Inflammatory macrophage treated with lipopolysaccharide for 1 hour (primary cell): ENCODE measurements around the gene DNTT.

Experiments used
- DNase-seq, 2 donors: peaks; one replicate each; pipeline ENCODE4 v3.0.0-alpha.2; 2020 to 2022

Gene DNTT

DNA sequence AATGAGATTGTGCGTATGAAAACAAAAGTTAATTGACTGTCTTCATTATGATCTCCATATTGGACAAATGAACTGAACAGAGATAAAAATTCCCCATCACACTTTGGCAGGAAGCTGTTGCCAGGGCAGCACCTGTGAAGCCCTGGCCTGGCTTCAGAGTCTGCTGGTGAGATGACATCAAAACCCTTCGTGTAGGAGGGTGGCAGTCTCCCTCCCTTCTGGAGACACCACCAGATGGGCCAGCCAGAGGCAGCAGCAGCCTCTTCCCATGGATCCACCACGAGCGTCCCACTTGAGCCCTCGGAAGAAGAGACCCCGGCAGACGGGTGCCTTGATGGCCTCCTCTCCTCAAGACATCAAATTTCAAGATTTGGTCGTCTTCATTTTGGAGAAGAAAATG lies at the start of gene DNTT:
Gene DNTT, plus strand, starts transcription at position 205 of the 400 bp plus-strand sequence. Its CDS starts 64 bp downstream, at position 269.
- no peak for DNase-seq

- DNase-seq: no peak
Measured at GRCh38 chr10:96254976-96255375, 49.3 kb upstream of the DNTT start.

DNA sequence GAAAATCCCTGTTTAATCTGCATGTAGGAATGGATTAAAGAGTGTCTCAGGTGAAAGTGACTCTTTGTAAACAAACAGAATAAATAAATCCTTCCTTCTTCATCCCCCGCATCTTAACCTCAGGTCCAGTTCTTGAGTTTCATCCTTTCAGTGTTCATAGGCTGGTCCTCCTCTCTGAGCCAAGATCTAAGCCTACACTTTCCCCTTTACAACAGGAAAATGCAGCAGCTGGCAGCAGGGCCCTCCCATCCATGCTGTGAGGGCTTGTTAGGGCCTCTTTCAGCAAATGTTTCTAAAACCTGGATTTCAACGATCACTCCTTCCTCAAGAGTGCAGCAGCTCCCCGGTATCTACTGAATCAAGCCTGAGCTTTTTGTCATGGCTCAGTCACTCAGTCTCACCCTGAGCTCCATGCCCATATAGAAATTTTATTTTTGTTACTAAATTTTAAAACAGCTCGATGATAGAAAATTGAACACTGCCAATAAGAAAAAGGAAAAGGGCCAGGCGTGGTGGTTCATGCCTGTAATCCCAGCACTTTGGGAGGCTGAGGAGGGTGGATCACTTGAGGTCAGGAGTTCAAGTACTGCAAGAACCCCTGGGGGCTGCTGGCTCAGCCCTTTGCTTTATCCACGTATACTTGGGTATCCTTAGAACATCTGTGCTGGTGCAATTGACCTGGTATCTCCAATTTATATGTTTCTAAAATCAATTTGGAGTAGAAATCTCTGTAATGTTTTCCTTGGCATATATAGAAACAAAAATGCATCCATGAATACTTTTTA lies 48.5 kb upstream of the DNTT start:
- DNase-seq: no peak

DNA sequence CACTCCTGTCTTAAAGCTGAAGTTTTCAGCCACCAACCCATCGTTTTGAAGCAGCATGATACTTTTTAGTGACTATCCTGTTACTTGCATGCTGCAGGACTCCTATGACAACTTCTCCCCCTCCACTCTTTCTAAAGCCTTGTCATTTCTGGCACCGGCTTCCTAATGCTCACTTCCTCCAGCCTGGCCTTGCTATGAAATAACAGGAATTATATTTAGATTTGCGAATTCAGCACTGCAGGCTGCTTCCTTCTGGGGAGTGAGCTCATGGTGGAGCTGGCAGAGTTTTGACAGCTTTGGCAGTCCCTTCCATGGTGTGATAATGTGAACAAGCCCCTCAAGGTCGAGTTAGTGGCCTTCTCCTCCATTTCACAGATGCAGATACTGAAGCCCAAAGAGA lies 46.3 kb upstream of the DNTT start:
- peak; percentile 73 to 87 for DNase-seq

DNA sequence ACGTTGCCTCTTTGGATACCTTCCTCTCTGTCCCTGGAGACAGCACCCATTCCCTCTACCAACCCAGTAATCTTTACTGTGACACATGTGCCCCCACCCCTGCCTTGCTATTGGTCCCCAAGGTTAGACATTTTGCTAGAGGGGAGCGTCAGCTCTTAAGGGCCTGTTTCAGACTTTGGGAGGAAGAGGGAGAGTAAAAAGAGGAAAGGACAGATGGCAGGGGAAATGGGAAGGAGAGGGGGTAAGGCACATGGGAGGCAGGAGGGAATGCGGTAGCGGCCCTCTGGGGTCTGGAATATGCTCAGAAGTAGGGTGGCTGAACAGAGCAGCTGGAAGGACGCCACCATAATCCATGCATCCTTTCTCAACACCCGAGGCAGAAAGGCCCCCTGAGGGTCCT lies 45.1 kb upstream of the DNTT start:
- no peak for DNase-seq

DNA sequence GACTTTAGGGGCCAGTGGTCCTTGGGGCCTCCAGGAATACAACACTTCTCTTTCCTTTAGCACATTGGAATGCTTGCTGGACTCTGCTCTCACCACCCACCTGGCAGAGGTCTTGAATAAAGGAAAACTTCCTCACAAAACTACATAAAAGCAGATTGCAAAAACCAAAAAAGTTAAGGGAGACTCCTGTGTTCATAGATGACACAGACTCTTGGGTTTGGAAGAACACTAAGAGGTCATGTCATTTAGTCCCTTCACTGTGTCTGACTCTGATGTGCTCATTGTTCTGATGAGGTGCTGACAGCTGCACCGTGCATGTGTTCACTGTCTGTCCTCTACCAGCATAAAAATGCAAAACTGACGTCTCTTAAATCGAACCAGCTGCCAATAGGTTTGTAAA lies 44.2 kb upstream of the DNTT start:
- DNase-seq: peak in 1 of 2 donors; percentile 75

GRCh38 chr10:96261132-96261531 lies 43.1 kb upstream of the DNTT start:
- peak in 1 of 2 donors; percentile 37 for DNase-seq

- no peak for DNase-seq
Measured at GRCh38 chr10:96261930-96262329, 42.3 kb upstream of the DNTT start.

DNA sequence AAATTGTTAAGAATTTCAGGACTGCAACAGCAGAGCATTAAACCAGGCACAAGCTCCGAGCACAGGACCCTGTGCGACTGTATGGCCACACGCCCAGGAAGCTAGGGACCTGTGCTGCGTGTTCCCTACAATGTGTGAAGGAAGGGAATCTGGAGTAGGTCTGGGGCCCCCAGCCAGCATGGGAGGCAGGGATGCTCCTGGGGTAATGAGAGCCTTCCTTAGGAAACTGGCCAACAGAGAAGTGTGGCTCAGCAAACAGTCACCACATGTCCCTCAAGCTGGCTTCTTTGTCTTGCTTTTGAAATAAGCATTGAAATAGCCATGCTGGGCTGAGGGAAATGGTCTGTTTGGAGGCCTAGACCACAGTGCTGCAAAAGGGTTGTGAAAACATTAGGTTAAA lies 41.1 kb upstream of the DNTT start:
- no peak for DNase-seq

DNA sequence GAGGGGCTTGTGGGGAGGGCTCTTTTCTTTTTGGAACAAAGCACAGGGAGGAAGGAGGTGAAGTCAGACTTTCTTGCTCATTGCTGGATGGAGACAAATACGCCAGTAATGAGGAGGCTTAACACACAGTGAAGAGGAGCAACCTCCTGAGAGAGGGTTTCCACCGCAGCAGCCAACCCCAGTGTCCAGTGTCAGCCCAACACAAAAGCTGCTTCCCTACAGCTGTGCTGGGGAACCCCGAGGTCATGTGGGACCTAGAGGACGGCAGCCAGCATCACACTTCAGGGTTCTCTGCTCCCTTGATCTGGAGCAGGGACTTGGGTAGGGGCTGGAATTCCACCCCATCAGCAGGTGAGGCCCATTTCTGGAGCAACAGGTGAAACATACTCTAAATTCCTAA lies 40.6 kb upstream of the DNTT start:
- peak in 1 of 2 donors; percentile 35 for DNase-seq

DNA sequence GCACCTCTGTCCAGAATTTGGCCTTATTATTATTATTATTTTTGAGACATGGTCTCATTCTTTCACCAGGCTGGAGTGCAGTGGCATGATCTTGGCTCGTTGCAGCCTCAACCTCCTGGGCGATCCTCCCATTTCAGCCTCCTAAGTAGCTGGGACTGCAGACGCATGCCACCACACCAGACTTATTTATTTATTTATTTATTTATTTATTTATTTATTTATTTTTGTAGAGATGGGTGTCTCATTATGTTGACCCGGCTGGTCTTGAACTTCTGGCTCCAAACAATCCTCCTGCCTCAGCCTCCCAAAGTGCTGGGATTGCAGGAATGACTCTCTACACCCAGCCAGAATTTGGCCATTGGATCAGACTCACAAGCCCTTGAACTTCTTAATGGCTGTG lies 39.3 kb upstream of the DNTT start:
- no peak for DNase-seq

GRCh38 chr10:96266118-96266770 lies 38.0 kb upstream of the DNTT start:
- no peak for DNase-seq

- no peak for DNase-seq
Measured at GRCh38 chr10:96267234-96267705, 37.0 kb upstream of the DNTT start.

- no peak for DNase-seq
Measured at GRCh38 chr10:96268341-96268909, 35.8 kb upstream of the DNTT start.

DNA sequence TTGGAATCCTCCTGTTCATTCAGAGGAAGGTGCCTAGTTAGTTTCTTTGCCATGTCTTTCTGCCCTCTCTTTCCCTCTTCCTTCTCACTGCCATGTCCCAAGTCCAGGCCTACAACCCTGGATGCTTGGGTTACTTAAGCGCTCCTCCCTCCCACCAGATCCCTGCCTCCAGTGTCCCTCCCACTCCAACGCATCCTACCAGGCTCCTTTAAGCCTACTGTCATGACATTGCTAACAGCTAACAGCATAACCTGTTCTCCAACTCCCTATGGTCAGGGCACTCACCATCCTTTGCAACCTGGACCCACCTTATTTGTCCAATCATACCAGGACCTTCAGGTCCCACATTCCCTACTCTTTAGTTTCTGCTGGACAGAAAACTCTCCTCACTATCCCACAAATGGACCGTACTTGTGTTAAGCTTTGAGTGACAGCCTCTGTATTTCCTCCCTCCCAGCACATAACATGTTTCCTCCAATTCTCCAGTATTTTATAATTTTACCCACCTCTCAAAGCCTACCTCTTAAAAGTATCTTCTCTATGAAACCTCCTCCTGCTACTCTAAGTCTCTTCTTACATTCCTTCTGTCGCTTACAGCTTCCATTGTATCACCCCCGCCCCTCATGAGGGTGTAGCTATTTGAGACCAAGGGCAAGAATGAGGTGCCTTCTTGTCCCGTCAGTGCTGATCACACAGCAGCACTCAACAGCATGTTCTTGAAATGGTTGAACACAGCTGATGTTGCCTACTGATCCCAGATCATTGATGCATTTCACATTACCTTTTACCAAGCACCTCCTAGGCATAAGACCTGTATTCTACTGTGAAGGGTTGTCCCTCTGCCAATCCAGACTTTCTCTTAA lies 34.6 kb upstream of the DNTT start:
- DNase-seq: no peak

DNA sequence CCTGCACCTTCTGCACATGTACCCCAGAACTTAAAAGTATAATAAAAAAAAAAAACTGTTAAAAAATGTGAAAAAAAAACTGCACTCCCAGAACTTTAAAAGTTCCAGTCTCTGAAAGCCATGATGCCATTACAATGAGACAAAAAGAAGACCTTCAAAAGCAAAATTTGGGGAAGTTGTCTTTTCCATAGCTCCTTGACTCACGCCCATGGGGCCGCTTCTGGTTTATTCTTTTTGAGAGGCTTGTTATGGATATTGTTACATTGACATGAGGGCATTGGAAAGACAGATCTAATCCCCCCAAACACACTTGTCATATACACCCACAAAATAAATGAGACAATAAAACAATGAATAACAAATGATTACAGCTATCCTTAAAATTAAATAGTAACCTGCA lies 33.7 kb upstream of the DNTT start:
- peak; percentile 70 to 73 for DNase-seq

DNA sequence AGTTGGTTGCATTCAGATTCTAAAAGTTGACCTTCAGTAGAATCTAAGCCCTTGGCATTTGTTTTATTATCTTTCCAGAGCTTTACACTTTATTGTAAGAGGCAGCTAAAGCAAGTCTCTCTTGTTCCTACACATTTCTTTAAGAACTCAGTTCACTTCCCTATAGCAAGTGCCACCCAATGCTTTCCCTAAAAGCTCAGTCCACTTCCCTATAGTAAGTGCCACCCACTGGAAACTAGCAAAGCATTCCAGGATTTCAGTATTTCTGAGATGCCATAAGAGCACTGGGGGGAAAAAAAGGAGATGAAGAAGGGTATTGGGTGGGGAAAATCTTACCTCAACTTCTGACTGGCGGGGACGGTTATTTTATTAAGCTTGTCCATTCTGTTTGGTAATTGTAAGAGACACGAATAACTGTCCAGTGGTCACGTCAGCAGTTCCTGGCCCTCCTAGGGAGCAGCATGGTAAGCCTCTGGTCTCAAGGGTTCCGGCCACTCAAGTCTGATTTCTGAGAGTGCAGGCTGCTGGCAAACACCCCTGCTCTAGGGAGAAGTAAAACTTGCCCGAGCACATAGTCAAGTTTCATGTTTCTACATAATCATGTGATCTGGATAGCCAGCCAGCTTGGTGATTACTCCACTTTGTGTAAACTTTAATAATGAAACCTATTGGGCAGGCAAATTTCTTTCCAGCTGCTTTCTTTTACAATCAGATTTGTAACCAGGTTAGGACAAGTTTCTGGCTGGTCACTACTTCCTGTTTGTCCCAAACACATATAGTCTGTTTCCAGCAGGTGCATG lies 33.0 kb upstream of the DNTT start, which contains the start of gene BLNK:
Gene BLNK, minus strand, starts transcription at position 554 of the 800 bp plus-strand sequence. Its CDS starts 171 bp downstream, at position 383.
- peak; percentile 85 to 89 for DNase-seq

DNA sequence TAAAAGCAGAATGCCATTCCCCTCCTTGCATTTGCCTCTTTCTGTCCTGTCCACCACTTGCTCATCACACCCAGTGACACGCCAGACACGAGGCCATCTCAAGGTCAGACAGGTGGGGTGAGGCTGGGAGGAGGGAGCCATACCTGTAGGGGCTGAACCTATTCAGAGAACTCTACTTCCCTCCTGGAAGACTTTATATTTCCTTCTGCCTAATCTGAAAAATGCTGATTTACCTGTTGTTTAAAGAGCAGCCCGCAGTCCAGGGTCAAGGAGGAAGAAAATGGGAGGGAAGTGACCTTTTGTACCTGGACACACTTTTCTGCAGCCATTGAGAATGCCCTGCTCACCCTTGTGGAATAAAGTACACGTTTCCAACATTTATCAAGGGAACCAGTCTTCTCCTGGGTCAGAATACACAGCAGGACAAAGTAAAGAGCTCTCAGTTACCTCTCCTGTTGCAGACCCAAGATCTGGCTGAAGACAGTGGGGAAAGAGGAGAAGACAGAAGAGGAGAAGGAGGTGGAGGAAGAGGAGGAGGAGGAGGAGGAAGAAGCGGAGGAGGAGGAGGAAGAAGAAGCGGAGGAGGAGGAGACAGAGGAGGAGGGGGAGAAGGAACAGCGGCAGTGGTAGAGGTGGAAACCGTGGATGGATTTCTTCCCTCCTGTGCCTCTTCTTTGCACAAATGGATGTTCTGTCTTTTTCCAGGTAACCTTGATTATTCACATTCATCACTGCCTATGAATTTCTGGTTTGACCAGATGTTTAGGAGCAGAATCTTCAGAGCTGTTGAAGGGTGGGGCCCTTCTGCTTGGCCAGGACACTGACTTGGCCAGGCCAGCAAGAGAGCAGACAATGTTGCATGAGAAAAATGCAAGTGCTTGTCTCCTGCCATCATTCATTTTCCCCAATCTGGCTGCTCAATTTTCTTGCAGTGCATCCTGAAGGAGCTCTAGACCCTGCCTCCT lies 31.6 kb upstream of the DNTT start:
- DNase-seq: no peak

GRCh38 chr10:96275685-96276418 lies 28.4 kb upstream of the DNTT start:
- DNase-seq: no peak

- DNase-seq: no peak
Measured at GRCh38 chr10:96276426-96276825, 27.8 kb upstream of the DNTT start.
